Trophoblast cell (in vitro differentiated cells and primary cell): ENCODE data around the gene LONP2.
"Not testable (repeated sequence)": the region's sequence is repeated elsewhere in the genome, so short reads cannot be mapped to it uniquely, and the experiment has no call there.

Experiments
- DNase-seq, 2 donors: peaks; one replicate each; pipeline ENCODE4 v3.0.0-alpha.2; 2016
- H2AFZ ChIP-seq: 2 replicates; pipeline ENCODE4 v1.6.1; 2013; ENCODE audit warnings: low read length, moderate library complexity, mild to moderate bottlenecking; ENCODE audit not compliant: insufficient read depth, poor library complexity
- H2AK5ac ChIP-seq: 2 replicates; pipeline ENCODE4 v1.6.1; 2013; ENCODE audit warnings: mild to moderate bottlenecking, low read length
- H2BK120ac ChIP-seq: 2 replicates; pipeline ENCODE4 v1.6.1; 2013; ENCODE audit warnings: low read length, mild to moderate bottlenecking, moderate library complexity; ENCODE audit not compliant: insufficient read depth, poor library complexity
- H2BK12ac ChIP-seq: 2 replicates; pipeline ENCODE4 v1.6.1; 2013; ENCODE audit warnings: mild to moderate bottlenecking, low read length, moderate library complexity
- H2BK5ac ChIP-seq: 2 replicates; pipeline ENCODE4 v1.6.1; 2013; ENCODE audit warnings: low read length, low read depth, moderate library complexity, mild to moderate bottlenecking; ENCODE audit not compliant: poor library complexity
- H3K14ac ChIP-seq: 2 replicates; pipeline ENCODE4 v1.6.1; 2013; ENCODE audit warnings: mild to moderate bottlenecking, low read length
- H3K18ac ChIP-seq: 2 replicates; pipeline ENCODE4 v1.6.1; 2013; ENCODE audit warnings: mild to moderate bottlenecking, low read length
- H3K23ac ChIP-seq: 2 replicates; pipeline ENCODE4 v1.6.1; 2013; ENCODE audit warnings: low read length
- H3K27ac ChIP-seq: 2 replicates; pipeline ENCODE4 v1.5.1; 2013; ENCODE audit warnings: low read depth, mild to moderate bottlenecking, inconsistent platforms, low read length, moderate library complexity
- H3K27me3 ChIP-seq: 2 replicates; pipeline ENCODE4 v1.6.1; 2013; ENCODE audit warnings: inconsistent platforms, mild to moderate bottlenecking, low read length, moderate library complexity; ENCODE audit not compliant: insufficient read depth
- H3K36me3 ChIP-seq, 2 experiments: 1 replicate in 1 of 2; 2 replicates in 1 of 2; pipeline ENCODE4 v1.6.1; 2013; ENCODE audit warnings: low read length in 2 of 2, mild to moderate bottlenecking in 2 of 2, moderate library complexity in 1 of 2; ENCODE audit not compliant: insufficient read depth in 2 of 2, control insufficient read depth in 1 of 2
- H3K4ac ChIP-seq: 2 replicates; pipeline ENCODE4 v1.6.1; 2013; ENCODE audit warnings: low read depth, mild to moderate bottlenecking, low read length, moderate library complexity
- H3K4me1 ChIP-seq, 2 experiments: 1 replicate in 1 of 2; 2 replicates in 1 of 2; pipeline ENCODE4 v1.6.1; 2013; ENCODE audit warnings: low read length in 2 of 2, mild to moderate bottlenecking in 2 of 2, moderate library complexity in 1 of 2; ENCODE audit not compliant: insufficient read depth in 2 of 2, control insufficient read depth in 1 of 2
- H3K4me2 ChIP-seq: 2 replicates; pipeline ENCODE4 v1.6.1; 2013; ENCODE audit warnings: inconsistent platforms, mild to moderate bottlenecking, low read length, moderate library complexity
- H3K4me3 ChIP-seq: 2 replicates; pipeline ENCODE4 v1.5.1; 2013; ENCODE audit warnings: mild to moderate bottlenecking, low read depth, low read length, inconsistent platforms
- H3K79me1 ChIP-seq: one replicate; pipeline ENCODE4 v1.6.1; 2013; ENCODE audit warnings: low read length
- H3K79me2 ChIP-seq: 2 replicates; pipeline ENCODE4 v1.6.1; 2013; ENCODE audit warnings: low read length, mild to moderate bottlenecking; ENCODE audit not compliant: control insufficient read depth, insufficient read depth, poor library complexity
- H3K9ac ChIP-seq: 2 replicates; pipeline ENCODE4 v1.6.1; 2013; ENCODE audit warnings: mild to moderate bottlenecking, low read length
- H3K9me3 ChIP-seq: 2 replicates; pipeline ENCODE4 v1.6.1; 2013; ENCODE audit warnings: low read depth, mild to moderate bottlenecking, control low read depth, inconsistent platforms, low read length; ENCODE audit not compliant: insufficient read depth
- H4K12ac ChIP-seq: 2 replicates; pipeline ENCODE4 v1.6.1; 2013; ENCODE audit warnings: low read depth, mild to moderate bottlenecking, low read length, moderate library complexity
- H4K8ac ChIP-seq: 2 replicates; pipeline ENCODE4 v1.6.1; 2013; ENCODE audit warnings: low read depth, mild to moderate bottlenecking, low read length, moderate library complexity
- H4K91ac ChIP-seq: one replicate; pipeline ENCODE4 v1.6.1; 2013; ENCODE audit warnings: low read depth, mild to moderate bottlenecking, low read length, moderate library complexity
- WGBS: extraction: QIAGEN DNeasy Blood & Tissue Kit; methylation state at CpG from one replicate; pipeline ENCODE4 v1.1.7; 2013; ENCODE audit warnings: missing lambda C conversion rate; ENCODE audit not compliant: insufficient read length, insufficient coverage; ENCODE audit errors: extremely low coverage; 5-methylcytosine and 5-hydroxymethylcytosine counted together

Gene LONP2

GRCh38 chr16:48370668-48371392 is 126.7 kb downstream of the LONP2 start:
- not testable (repeated sequence) for H2BK5ac ChIP-seq, H3K4me2 ChIP-seq, H3K4me1 ChIP-seq, H3K27me3 ChIP-seq, H4K8ac ChIP-seq, H2AK5ac ChIP-seq, H3K36me3 ChIP-seq, H2BK120ac ChIP-seq, H3K14ac ChIP-seq, H3K18ac ChIP-seq, DNase-seq, H3K79me1 ChIP-seq, H3K27ac ChIP-seq, H3K4me3 ChIP-seq, H3K79me2 ChIP-seq, H4K91ac ChIP-seq, H3K23ac ChIP-seq, H2BK12ac ChIP-seq, H4K12ac ChIP-seq, H3K9me3 ChIP-seq, H2AFZ ChIP-seq, H3K9ac ChIP-seq
- H3K4ac ChIP-seq: peak overlapping the region; percentile 44
- no CpG with 5 or more reads among the region's 18 CpGs for WGBS

- Histone ChIP-seq H3K9me3 (no peaks in the 10 kb centered on the region), H3K4me3 (no peak overlapping the region)
Measured at GRCh38 chr16:48371393-48371780, 127.3 kb downstream of the LONP2 start.

GRCh38 chr16:48372744-48373143 is 128.6 kb downstream of the LONP2 start:
- Histone ChIP-seq H4K91ac (no peak overlapping the region), H4K12ac (no peak overlapping the region), H3K14ac (no peak overlapping the region), H3K36me3 (no peaks in the 10 kb centered on the region), H3K9me3 (no peaks in the 10 kb centered on the region), H3K27me3 (no peaks in the 10 kb centered on the region), H2AFZ (no peak overlapping the region), H2AK5ac (no peak overlapping the region), H3K27ac (no peak overlapping the region), H3K18ac (no peak overlapping the region), H3K9ac (no peak overlapping the region), H4K8ac (no peak overlapping the region), H3K4me3 (no peak overlapping the region), H2BK5ac (no peak overlapping the region), H3K4me2 (no peak overlapping the region), H2BK12ac (no peak overlapping the region), H3K79me2 (peaks cover 12% of the 10 kb centered on the region), H3K4me1 (no peaks in the 10 kb centered on the region), H2BK120ac (no peak overlapping the region), H3K23ac (no peak overlapping the region), H3K79me1 (no peaks in the 10 kb centered on the region), H3K4ac (peak overlapping the region; percentile 90)
- WGBS: no CpG with 5 or more reads among the region's 4 CpGs
- no peak for DNase-seq

More at GRCh38 chr16:48371393-48371780, 127.3 kb downstream of the LONP2 start:
- Histone ChIP-seq H3K36me3 (no peaks in the 10 kb centered on the region), H2BK120ac (no peak overlapping the region), H3K18ac (no peak overlapping the region), H4K8ac (no peak overlapping the region), H3K4me1 (peaks cover 2% of the 10 kb centered on the region in 2 experiments), H3K14ac (no peak overlapping the region), H3K4me2 (no peak overlapping the region), H2BK12ac (no peak overlapping the region), H3K9ac (no peak overlapping the region), H3K79me1 (peaks cover 2% of the 10 kb centered on the region), H3K27ac (no peak overlapping the region), H4K91ac (no peak overlapping the region), H3K4ac (no peak overlapping the region), H3K79me2 (peaks cover 9% of the 10 kb centered on the region), H2BK5ac (no peak overlapping the region), H2AFZ (no peak overlapping the region), H3K27me3 (no peaks in the 10 kb centered on the region), H4K12ac (no peak overlapping the region), H2AK5ac (no peak overlapping the region), H3K23ac (no peak overlapping the region)
- no peak for DNase-seq

- Histone ChIP-seq H3K14ac (no peak overlapping the region), H3K27ac (no peak overlapping the region), H3K4me1 (no peaks in the 10 kb centered on the region), H3K9me3 (no peaks in the 10 kb centered on the region), H3K36me3 (no peaks in the 10 kb centered on the region), H3K9ac (no peak overlapping the region), H3K4me3 (no peak overlapping the region), H3K79me2 (peaks cover 13% of the 10 kb centered on the region), H2BK120ac (no peak overlapping the region), H3K23ac (no peak overlapping the region), H3K4ac (peak overlapping the region; percentile 90), H3K18ac (no peak overlapping the region), H4K12ac (no peak overlapping the region), H4K8ac (no peak overlapping the region), H2AK5ac (no peak overlapping the region), H3K79me1 (no peaks in the 10 kb centered on the region), H2AFZ (no peak overlapping the region), H2BK12ac (no peak overlapping the region), H4K91ac (no peak overlapping the region), H3K4me2 (no peak overlapping the region), H3K27me3 (no peaks in the 10 kb centered on the region), H2BK5ac (no peak overlapping the region)
- WGBS: no CpG with 5 or more reads among the region's 4 CpGs
- DNase-seq: no peak
Measured at GRCh38 chr16:48373258-48374029, 129.3 kb downstream of the LONP2 start.
